ENCODE results near the gene TEPSIN.

Gene TEPSIN

GRCh38 chr17:81196505-81197408 lies 42.1 kb downstream of the TEPSIN start:
- no peak for DNase-seq

GRCh38 chr17:81195941-81196495 lies 42.8 kb downstream of the TEPSIN start:
- DNase-seq, result no peak

DNA sequence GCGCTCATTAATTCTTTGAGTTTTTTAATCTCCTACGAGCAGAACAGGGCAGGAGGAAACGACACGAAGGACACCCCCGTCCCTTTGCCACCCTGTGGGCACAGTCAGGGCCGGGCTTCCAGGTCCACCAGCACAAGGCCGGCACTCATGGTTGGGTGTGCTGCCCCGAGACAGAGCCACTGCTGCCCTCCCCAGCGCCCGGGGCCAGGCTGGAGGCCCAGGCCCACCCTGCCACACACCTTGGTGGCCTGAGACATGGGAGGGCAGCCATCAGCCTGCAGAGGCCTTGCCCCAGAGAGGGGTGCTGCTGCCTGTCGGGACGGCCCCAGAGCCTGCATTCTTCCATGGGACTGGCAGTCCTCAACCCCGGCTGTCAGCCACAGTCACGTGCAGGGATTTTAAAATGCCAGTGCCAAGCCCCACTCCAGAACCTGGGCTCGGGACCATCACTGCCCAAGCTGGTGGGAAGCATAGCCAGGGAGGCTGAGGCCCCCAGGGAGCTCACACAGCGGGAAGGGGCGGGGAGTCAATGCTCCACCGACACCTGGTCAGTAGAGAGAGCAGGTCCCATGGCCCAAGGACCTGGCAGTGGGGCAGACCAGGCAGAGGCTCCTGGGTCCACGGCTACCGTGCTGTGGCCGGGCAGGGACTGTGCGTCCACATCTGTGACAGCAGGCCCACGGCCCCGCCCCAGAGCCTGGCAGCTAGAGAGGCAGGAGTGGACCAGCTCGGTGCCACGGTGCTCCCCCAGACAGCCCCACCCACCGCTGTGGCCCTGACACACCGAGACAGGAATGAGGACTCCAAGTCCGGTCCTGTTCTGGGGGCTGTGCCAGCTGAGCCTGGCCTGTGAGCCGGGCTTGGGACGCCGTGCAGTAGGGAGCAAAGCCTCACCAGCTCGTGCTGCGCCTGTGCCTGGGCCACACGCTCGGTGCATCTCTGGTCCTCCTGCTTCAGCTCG lies 43.6 kb downstream of the TEPSIN start:
- DNase-seq, result no peak

DNA sequence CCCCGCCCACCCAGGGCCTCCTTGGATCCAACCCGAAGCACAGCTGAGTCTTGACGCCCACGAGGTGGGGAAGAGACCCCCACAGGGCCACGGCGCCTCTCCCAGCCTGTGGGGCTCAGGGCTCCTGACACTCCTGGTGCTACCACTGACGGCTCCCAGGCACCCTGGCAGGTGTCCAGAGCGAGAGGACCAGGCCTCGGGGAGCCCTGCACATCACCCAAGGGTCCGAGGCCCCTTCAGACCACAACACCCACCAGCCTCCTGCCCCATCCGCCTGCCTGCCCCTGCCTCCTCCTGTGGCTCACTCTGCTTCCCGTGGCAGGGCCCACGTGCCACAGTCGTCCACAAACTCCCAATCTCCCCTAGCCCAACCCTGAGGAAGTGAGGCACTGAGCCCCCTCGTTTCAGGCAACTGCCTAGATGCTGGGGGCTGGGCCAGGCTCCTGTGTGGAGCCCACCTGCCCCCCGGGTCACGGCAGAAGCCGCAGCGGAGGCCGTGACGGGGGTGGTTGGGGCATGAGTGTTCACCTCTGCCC lies 44.6 kb downstream of the TEPSIN start:
- no peak for DNase-seq

DNA sequence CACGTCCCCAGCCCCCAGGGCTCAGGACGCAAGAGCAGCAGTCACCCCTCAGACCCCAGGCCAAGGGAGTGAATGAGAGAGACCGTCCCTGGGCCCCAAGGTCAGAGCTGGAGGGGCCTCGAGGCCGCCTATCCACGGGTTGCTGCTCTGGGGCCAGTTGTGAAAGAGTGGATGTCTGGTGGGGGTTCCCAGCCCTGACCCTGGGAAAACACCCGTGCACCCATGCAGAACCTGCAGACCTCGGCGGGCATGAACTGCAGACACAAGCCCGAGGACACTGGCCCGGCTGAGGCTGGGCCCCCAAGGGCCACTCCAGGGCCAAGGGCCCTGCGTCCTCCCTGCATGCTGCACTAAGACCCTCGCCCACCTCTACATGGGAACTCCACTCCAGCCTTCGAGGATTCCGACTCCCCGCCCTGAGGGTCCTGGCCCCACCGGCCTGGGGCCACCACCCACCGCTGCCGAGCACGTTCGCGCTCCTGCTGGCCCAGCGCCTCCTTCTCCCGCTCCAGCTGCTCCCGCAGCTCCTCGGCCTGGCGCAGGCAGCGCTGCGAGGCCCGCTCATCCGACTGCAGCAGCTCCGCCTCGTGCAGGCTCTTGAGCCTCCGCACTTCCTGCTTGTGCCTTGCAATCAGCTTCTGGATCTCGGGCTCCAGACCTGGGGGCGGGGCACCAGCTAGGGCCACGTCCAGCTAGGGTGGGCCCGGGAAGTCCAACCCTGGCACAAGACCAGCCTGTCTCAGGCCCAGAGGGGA lies 45.2 kb downstream of the TEPSIN start:
- DNase-seq, result no peak

GRCh38 chr17:81193051-81193410 lies 45.8 kb downstream of the TEPSIN start:
- DNase-seq, result no peak

GRCh38 chr17:81192386-81193050 lies 46.3 kb downstream of the TEPSIN start:
- no peak for DNase-seq

DNA sequence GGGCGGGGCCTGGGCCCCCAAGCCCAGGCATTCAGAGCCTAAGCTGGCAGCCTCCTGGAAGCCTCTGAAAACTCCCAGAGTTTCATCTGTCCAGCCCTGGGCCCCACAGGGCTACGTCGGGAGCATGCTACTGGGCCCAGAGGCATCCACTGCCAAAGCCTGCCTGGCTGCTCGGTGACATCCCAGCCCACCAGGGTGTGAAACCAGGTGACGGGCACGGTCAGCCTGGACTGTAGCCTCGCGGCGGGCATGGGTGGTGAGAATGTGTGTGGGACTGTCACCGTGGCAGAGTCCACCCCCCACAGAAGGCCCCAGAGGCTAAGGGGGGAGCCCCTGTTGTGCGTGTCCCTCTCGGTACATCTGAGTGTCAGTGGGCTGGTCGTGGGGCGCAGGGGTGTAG lies 47.2 kb downstream of the TEPSIN start:
- DNase-seq, result no peak

DNA sequence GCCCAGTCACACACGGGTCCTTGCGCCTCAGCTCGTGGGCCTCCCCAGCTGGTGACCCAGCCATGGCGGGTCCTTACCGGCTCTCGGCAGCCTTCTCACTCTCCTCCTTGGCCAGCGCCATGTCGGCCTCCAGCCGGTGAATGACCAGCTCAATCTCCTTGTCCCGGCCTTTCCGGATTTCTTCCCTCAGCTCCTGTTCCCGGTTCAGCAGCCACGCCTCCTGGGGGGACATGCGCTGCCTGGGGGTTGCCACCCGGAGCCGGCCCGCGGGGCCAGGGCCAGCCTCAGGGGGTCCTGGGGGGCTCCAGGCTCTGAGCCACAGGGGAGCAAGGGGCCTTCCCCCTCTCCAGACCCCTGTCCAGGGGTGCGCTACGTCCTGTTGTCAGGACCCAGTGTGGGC lies 47.7 kb downstream of the TEPSIN start:
- DNase-seq, result no peak

DNA sequence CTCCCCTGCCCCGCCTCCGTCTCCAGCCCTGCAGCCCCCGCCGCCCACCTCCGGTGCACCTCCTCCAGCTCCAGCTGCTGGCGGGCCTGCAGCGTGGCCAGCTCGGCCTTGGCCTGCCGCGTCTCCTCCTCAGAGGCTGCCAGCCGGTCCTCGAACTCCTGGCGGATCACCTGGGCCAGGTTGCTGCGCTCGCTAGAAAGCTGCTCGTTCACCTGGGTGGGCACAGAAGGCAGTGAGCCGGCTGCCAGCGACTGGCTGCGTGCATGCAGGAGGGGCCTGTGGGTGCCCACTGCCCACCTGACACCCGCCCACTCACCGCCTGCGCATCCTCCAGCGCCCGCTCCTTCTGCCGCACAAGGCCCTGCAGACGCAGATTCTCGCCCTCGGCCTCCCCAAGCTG lies 48.3 kb downstream of the TEPSIN start:
- no peak for DNase-seq

GRCh38 chr17:81189670-81190530 lies 49.0 kb downstream of the TEPSIN start:
- DNase-seq, result no peak

GRCh38 chr17:81189016-81189415 lies 49.8 kb downstream of the TEPSIN start:
- DNase-seq, result no peak

GRCh38 chr17:81188491-81188840 lies 50.4 kb downstream of the TEPSIN start:
- DNase-seq, result no peak

DNA sequence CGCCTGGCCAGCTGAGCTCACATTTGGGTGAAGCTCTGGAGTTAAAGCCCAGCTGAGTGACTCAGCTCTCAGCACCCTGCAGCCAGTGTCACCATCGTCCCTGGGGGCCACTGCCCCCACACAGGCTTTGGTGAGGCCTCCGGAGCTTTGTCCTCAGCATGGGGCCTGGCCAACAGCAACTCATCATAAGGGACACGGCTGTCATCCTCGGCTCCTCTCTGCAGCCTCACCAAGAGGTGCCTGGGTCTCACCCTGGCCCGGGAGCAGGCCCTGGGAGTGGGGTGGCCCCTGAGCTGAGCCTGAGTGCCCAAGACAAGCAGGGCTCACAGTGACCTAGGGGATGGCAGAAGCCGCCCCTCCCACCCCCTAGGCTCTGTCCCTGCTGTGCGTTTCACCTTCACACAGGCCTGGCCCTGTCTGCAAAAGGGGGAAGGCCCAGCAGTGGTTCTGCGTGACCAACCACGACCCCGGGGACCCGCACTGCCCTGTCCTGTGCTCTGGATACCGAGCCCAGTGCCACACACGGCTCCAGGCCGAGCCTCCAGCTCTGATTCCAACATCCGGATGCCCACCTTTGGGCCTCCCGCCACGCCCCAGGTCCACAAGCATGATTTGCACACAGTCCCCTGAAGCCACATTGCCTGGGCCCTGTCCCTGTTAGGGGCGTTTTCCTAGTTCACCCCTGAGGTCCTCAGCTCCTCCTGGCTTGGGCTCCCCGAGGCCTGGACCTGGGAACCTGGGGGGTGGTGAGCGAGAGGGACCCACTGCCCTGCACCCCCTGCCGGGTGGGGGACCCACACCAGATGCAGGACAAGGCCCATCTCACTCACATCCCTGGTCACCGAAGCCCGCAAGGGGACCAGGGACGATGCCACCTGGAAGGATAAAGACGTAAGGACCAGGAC lies 51.0 kb downstream of the TEPSIN start:
- DNase-seq, result no peak

DNA sequence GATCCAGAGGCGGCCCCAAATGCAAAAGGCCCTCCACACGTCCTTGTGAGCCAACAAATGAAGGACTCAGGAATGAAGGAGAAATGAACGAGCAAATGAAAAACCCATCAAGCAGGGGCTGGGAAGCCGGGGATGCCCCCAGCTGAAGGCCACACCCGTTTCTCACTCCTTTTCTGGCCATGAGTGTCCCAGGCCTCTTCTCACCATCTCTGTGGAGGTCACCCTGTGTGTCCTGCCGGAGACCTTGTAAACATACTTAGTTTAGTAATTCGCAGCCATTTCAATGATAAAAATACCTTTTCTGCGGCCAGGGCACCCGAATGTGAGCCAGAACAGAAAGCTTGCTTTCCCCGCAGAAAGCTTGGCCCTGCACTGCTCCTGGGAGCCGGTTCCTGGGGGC lies 51.7 kb downstream of the TEPSIN start:
- no peak for DNase-seq

GRCh38 chr17:81186203-81186602 lies 52.7 kb downstream of the TEPSIN start:
- DNase-seq, result no peak

DNA sequence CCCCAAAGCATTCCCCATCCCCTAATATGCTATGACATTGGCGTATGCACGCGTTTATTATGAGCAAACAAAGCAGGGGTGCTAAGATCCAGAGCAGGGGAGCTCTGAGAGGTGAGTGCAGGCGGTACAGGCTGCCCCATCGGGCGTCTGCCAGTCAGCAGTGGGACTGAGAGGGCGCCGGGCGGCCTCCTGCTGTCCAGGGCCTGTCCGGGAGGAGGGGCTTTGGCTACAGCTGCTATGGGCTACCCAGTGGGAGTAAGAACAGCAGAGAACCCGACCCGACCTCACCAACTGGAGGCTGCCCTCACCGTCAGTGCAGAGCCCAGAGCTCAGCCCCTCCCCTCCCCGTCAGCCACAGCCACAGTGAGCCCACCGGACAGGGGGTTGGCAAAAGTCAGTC lies 54.3 kb downstream of the TEPSIN start:
- no peak for DNase-seq

- no peak for DNase-seq
Measured at GRCh38 chr17:81183807-81184206, 55.0 kb downstream of the TEPSIN start.

GRCh38 chr17:81183316-81183715 lies 55.5 kb downstream of the TEPSIN start:
- DNase-seq, result no peak

DNA sequence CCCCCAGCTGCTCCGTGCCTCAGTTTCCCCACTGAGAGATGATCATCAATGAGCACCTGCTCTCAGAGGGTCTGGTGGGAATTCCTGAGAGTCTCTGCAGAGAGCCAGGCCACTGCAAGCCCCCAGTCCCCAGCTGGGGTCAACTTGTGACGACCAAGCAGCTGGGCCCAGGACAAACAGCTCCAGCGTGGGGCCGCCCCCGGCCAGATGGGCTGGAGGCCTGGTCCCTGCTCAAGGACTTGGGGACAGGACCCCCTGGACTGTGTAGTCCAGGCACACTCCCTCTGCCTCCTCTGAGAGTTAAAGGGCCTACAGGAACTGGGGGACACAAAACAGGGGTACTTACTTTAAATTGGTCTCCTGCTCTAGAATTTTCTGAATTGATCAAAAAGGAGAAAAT lies 56.3 kb downstream of the TEPSIN start:
- DNase-seq, result no peak
